GM12865 (cell line): ENCODE results near the gene PRDX5.

Experiments
- DNase-seq: peaks from one replicate; pipeline ENCODE4 v3.0.0; 2010; ENCODE audit warnings: low read depth
- H3K4me3 ChIP-seq: 2 replicates; pipeline ENCODE4 v1.5.1; 2011; ENCODE audit warnings: mild to moderate bottlenecking, low read depth, low read length, control low read depth
- TF ChIP-seq, protein P1 (sequence below): IDR thresholded peaks from 2 replicates; pipeline ENCODE4 v1.5.1; 2011; ENCODE audit warnings: low read length, control low read depth, low read depth, inconsistent platforms; ENCODE audit not compliant: insufficient read depth; ENCODE audit errors: missing control alignments

The PRDX5 gene

DNA sequence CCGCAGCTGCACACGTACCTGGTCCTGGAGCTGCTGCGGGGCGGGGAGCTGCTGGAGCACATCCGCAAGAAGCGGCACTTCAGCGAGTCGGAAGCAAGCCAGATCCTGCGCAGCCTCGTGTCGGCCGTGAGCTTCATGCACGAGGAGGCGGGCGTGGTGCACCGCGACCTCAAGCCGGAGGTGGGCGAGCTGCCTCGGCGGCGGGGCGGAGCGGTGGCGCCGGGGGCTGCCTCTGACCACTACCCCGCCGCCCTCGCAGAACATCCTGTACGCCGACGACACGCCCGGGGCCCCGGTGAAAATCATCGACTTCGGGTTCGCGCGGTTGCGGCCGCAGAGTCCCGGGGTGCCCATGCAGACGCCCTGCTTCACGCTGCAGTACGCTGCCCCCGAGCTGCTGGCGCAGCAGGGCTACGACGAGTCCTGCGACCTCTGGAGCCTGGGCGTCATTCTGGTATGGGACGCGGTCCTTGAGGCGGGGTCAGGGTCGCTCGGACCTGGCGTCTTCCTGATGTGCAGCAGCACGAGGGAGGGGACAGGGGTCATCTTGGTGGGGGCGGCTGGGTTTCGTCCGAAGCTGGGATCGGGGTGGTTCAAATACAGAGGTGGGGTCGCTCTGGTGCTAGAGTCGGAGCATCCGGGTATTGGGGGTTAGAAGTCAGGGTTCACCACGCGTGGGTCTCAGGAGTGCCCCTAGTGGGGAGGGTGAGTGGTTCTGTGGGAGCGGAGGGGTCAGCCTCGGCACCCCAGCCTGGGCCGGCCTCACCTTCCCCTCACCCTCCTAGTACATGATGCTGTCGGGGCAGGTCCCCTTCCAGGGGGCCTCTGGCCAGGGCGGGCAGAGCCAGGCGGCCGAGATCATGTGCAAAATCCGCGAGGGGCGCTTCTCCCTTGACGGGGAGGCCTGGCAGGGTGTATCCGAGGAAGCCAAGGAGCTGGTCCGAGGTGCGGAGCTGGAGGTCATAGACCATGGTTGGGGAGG, 51.8 kb downstream of the PRDX5 start:
- H3K4me3 ChIP-seq = no peak overlapping the region
- no peak for DNase-seq
- TF ChIP-seq, protein P1, sequence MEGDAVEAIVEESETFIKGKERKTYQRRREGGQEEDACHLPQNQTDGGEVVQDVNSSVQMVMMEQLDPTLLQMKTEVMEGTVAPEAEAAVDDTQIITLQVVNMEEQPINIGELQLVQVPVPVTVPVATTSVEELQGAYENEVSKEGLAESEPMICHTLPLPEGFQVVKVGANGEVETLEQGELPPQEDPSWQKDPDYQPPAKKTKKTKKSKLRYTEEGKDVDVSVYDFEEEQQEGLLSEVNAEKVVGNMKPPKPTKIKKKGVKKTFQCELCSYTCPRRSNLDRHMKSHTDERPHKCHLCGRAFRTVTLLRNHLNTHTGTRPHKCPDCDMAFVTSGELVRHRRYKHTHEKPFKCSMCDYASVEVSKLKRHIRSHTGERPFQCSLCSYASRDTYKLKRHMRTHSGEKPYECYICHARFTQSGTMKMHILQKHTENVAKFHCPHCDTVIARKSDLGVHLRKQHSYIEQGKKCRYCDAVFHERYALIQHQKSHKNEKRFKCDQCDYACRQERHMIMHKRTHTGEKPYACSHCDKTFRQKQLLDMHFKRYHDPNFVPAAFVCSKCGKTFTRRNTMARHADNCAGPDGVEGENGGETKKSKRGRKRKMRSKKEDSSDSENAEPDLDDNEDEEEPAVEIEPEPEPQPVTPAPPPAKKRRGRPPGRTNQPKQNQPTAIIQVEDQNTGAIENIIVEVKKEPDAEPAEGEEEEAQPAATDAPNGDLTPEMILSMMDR = no peak

- TF ChIP-seq, protein P1 = no peak
- no peak for DNase-seq
- H3K4me3 ChIP-seq = no peak overlapping the region
Measured at GRCh38 chr11:64371201-64371600, 53.3 kb downstream of the PRDX5 start.
